Trophoblast cell (in vitro differentiated cells and primary cell): Measurements from ENCODE around the gene CISD3.

ENCODE experiments used
- DNase-seq, 2 donors: peaks; one replicate each; pipeline ENCODE4 v3.0.0-alpha.2; 2016
- H2AFZ ChIP-seq: 2 replicates; pipeline ENCODE4 v1.6.1; 2013; ENCODE audit warnings: low read length, moderate library complexity, mild to moderate bottlenecking; ENCODE audit not compliant: insufficient read depth, poor library complexity
- H2AK5ac ChIP-seq: 2 replicates; pipeline ENCODE4 v1.6.1; 2013; ENCODE audit warnings: mild to moderate bottlenecking, low read length
- H2BK120ac ChIP-seq: 2 replicates; pipeline ENCODE4 v1.6.1; 2013; ENCODE audit warnings: low read length, mild to moderate bottlenecking, moderate library complexity; ENCODE audit not compliant: insufficient read depth, poor library complexity
- H2BK12ac ChIP-seq: 2 replicates; pipeline ENCODE4 v1.6.1; 2013; ENCODE audit warnings: mild to moderate bottlenecking, low read length, moderate library complexity
- H2BK5ac ChIP-seq: 2 replicates; pipeline ENCODE4 v1.6.1; 2013; ENCODE audit warnings: low read length, low read depth, moderate library complexity, mild to moderate bottlenecking; ENCODE audit not compliant: poor library complexity
- H3K14ac ChIP-seq: 2 replicates; pipeline ENCODE4 v1.6.1; 2013; ENCODE audit warnings: mild to moderate bottlenecking, low read length
- H3K18ac ChIP-seq: 2 replicates; pipeline ENCODE4 v1.6.1; 2013; ENCODE audit warnings: mild to moderate bottlenecking, low read length
- H3K23ac ChIP-seq: 2 replicates; pipeline ENCODE4 v1.6.1; 2013; ENCODE audit warnings: low read length
- H3K27ac ChIP-seq: 2 replicates; pipeline ENCODE4 v1.5.1; 2013; ENCODE audit warnings: low read depth, mild to moderate bottlenecking, inconsistent platforms, low read length, moderate library complexity
- H3K27me3 ChIP-seq: 2 replicates; pipeline ENCODE4 v1.6.1; 2013; ENCODE audit warnings: inconsistent platforms, mild to moderate bottlenecking, low read length, moderate library complexity; ENCODE audit not compliant: insufficient read depth
- H3K36me3 ChIP-seq, 2 experiments: 1 replicate in 1 of 2; 2 replicates in 1 of 2; pipeline ENCODE4 v1.6.1; 2013; ENCODE audit warnings: low read length in 2 of 2, mild to moderate bottlenecking in 2 of 2, moderate library complexity in 1 of 2; ENCODE audit not compliant: insufficient read depth in 2 of 2, control insufficient read depth in 1 of 2
- H3K4ac ChIP-seq: 2 replicates; pipeline ENCODE4 v1.6.1; 2013; ENCODE audit warnings: low read depth, mild to moderate bottlenecking, low read length, moderate library complexity
- H3K4me1 ChIP-seq, 2 experiments: 1 replicate in 1 of 2; 2 replicates in 1 of 2; pipeline ENCODE4 v1.6.1; 2013; ENCODE audit warnings: low read length in 2 of 2, mild to moderate bottlenecking in 2 of 2, moderate library complexity in 1 of 2; ENCODE audit not compliant: insufficient read depth in 2 of 2, control insufficient read depth in 1 of 2
- H3K4me2 ChIP-seq: 2 replicates; pipeline ENCODE4 v1.6.1; 2013; ENCODE audit warnings: inconsistent platforms, mild to moderate bottlenecking, low read length, moderate library complexity
- H3K4me3 ChIP-seq: 2 replicates; pipeline ENCODE4 v1.5.1; 2013; ENCODE audit warnings: mild to moderate bottlenecking, low read depth, low read length, inconsistent platforms
- H3K79me1 ChIP-seq: one replicate; pipeline ENCODE4 v1.6.1; 2013; ENCODE audit warnings: low read length
- H3K79me2 ChIP-seq: 2 replicates; pipeline ENCODE4 v1.6.1; 2013; ENCODE audit warnings: low read length, mild to moderate bottlenecking; ENCODE audit not compliant: control insufficient read depth, insufficient read depth, poor library complexity
- H3K9ac ChIP-seq: 2 replicates; pipeline ENCODE4 v1.6.1; 2013; ENCODE audit warnings: mild to moderate bottlenecking, low read length
- H3K9me3 ChIP-seq: 2 replicates; pipeline ENCODE4 v1.6.1; 2013; ENCODE audit warnings: low read depth, mild to moderate bottlenecking, control low read depth, inconsistent platforms, low read length; ENCODE audit not compliant: insufficient read depth
- H4K12ac ChIP-seq: 2 replicates; pipeline ENCODE4 v1.6.1; 2013; ENCODE audit warnings: low read depth, mild to moderate bottlenecking, low read length, moderate library complexity
- H4K8ac ChIP-seq: 2 replicates; pipeline ENCODE4 v1.6.1; 2013; ENCODE audit warnings: low read depth, mild to moderate bottlenecking, low read length, moderate library complexity
- H4K91ac ChIP-seq: one replicate; pipeline ENCODE4 v1.6.1; 2013; ENCODE audit warnings: low read depth, mild to moderate bottlenecking, low read length, moderate library complexity
- WGBS: extraction: QIAGEN DNeasy Blood & Tissue Kit; methylation state at CpG from one replicate; pipeline ENCODE4 v1.1.7; 2013; ENCODE audit warnings: missing lambda C conversion rate; ENCODE audit not compliant: insufficient read length, insufficient coverage; ENCODE audit errors: extremely low coverage; 5-methylcytosine and 5-hydroxymethylcytosine counted together

CISD3 gene

DNA sequence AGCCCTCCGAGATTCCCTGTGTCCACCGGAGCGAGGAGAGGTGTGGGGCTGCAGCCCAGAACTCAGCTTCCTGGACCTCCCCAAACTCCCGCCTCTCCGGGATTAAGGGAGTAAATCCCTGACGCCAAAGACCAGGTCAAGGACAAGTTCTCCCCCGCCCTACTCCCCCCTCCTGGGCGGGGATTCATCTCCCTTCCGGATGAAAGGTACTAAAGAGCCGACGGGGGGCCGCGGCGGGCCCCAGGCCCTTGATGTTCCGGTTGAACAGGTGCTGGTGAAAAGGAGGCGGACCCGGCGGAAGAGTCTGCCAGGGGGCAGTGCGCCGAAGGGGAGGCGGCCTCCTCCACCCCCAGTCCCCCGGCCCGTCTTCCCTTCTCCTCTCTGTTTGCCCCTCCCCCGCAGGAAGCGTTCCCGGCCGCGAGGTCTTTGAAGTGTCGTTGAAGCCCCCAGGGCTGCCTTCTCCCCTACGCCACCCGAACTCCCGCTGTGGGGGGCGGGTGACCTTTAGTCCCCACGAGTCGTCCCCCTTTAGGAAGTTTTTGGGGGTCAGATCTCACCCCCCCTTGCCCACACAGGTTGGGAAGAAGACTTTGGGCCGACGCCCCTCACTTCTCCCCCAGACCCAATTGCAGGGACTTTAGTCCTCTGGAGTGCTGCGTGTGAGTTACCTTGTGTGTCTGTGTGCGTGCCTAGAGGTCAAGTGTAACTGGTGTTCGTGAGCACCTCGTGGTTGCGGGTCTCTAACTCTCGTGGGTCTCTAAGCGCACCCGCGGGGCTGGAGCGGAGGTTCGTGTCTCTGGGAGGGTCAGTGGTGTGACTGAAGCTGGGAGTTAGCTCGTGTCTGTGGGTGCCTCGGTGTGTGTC lies 26.2 kb upstream of the CISD3 start:
- peak; percentile 75 to 79 for DNase-seq
- peak overlapping the region; percentile 61 for H3K4me3 ChIP-seq
- H3K9me3 ChIP-seq: no peaks in the 10 kb centered on the region
- peak overlapping the region; percentile 79 for H4K8ac ChIP-seq
- H3K36me3 ChIP-seq: peaks cover 5 to 6% of the 10 kb centered on the region in 2 experiments
- H3K4ac ChIP-seq: peak overlapping the region; percentile 87
- peak overlapping the region; percentile 66 for H2AK5ac ChIP-seq
- no peak overlapping the region for H3K23ac ChIP-seq
- peaks cover 6% of the 10 kb centered on the region for H3K79me2 ChIP-seq
- H2AFZ ChIP-seq: peak overlapping the region; percentile 78
- peak overlapping the region; percentile 61 for H4K12ac ChIP-seq
- no peak overlapping the region for H3K27ac ChIP-seq
- peak overlapping the region; percentile 67 for H2BK120ac ChIP-seq
- peak overlapping the region; percentile 98 for H4K91ac ChIP-seq
- H3K4me2 ChIP-seq: peak overlapping the region; percentile 71
- peak overlapping the region; percentile 75 for H2BK5ac ChIP-seq
- peak overlapping the region; percentile 86 for H2BK12ac ChIP-seq
- peaks cover under 1% of the 10 kb centered on the region for H3K27me3 ChIP-seq
- H3K4me1 ChIP-seq: peaks cover 20 to 35% of the 10 kb centered on the region in 2 experiments
- H3K14ac ChIP-seq: peak overlapping the region; percentile 93
- peaks cover 30% of the 10 kb centered on the region for H3K79me1 ChIP-seq
- WGBS: no CpG with 5 or more reads among the region's 50 CpGs
- H3K18ac ChIP-seq: peak overlapping the region; percentile 97
- H3K9ac ChIP-seq: no peak overlapping the region

GRCh38 chr17:38704606-38705522 lies 25.3 kb upstream of the CISD3 start, which contains the start of gene MLLT6:
Gene MLLT6, plus strand, starts transcription at chr17:38705273. Its CDS starts 360 bp downstream, at chr17:38705633.
- no CpG with 5 or more reads among the region's 100 CpGs for WGBS
- H3K79me1 ChIP-seq: peaks cover 30% of the 10 kb centered on the region

DNA sequence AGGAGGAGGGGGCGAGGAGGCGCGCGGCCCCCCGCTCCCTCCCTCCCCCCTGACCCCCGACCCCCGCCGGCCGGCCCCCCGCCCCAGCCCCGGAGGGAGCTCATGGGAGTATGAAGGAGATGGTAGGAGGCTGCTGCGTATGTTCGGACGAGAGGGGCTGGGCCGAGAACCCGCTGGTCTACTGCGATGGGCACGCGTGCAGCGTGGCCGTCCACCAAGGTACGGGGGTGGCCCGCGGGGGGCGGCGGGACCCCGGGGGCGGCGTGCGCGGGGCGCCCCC lies 24.7 kb upstream of the CISD3 start:
- Histone ChIP-seq H2BK120ac (no peak overlapping the region), H3K4ac (no peak overlapping the region), H3K14ac (no peak overlapping the region), H3K4me2 (peak overlapping the region; percentile 85), H2AFZ (no peak overlapping the region), H3K18ac (no peak overlapping the region), H3K9ac (no peak overlapping the region), H4K8ac (peak overlapping the region; percentile 25), H3K79me1 (peaks cover 28% of the 10 kb centered on the region), H3K9me3 (no peaks in the 10 kb centered on the region), H3K4me1 (peaks cover 20 to 28% of the 10 kb centered on the region in 2 experiments), H3K27me3 (no peaks in the 10 kb centered on the region), H2AK5ac (no peak overlapping the region), H2BK12ac (no peak overlapping the region), H3K27ac (no peak overlapping the region), H3K79me2 (peaks cover 6% of the 10 kb centered on the region), H2BK5ac (no peak overlapping the region), H3K36me3 (peaks cover 12 to 13% of the 10 kb centered on the region in 2 experiments), H4K91ac (peak overlapping the region; percentile 74), H3K23ac (no peak overlapping the region), H4K12ac (no peak overlapping the region), H3K4me3 (peak overlapping the region; percentile 76)
- peak in 1 of 2 donors; percentile 29 for DNase-seq
- WGBS: no CpG with 5 or more reads among the region's 32 CpGs

More at GRCh38 chr17:38704606-38705522, 25.3 kb upstream of the CISD3 start, which contains the start of gene MLLT6:
- Histone ChIP-seq H2BK120ac (peak within 1 kb of the TSS; percentile 67), H3K4ac (peak within 1 kb of the TSS; percentile 87), H3K4me2 (peak within 1 kb of the TSS; percentile 85), H3K14ac (peak within 1 kb of the TSS; percentile 93), H3K4me3 (peak within 1 kb of the TSS; percentile 76), H3K9me3 (no peaks in the 10 kb centered on the region), H2AK5ac (peak within 1 kb of the TSS; percentile 66), H3K27ac (peak within 1 kb of the TSS; percentile 75), H3K18ac (peak within 1 kb of the TSS; percentile 97), H3K79me2 (peaks cover 6% of the 10 kb centered on the region), H2AFZ (peak within 1 kb of the TSS; percentile 78), H4K8ac (peak within 1 kb of the TSS; percentile 79), H3K36me3 (peaks cover 10 to 12% of the 10 kb centered on the region in 2 experiments), H3K27me3 (no peaks in the 10 kb centered on the region), H3K9ac (peak within 1 kb of the TSS; percentile 78), H2BK12ac (peak within 1 kb of the TSS; percentile 86), H3K23ac (no peak within 1 kb of the TSS), H4K12ac (peak within 1 kb of the TSS; percentile 61), H4K91ac (peak within 1 kb of the TSS; percentile 98), H3K4me1 (peaks cover 20 to 30% of the 10 kb centered on the region in 2 experiments), H2BK5ac (peak within 1 kb of the TSS; percentile 75)
- peak; percentile 53 to 69 for DNase-seq
